MM.1S (cell line): ENCODE data around the gene RARA.

ENCODE experiments used
- DNase-seq: peaks from one replicate; pipeline ENCODE4 v3.0.0-alpha.2; 2015
- H2AFZ ChIP-seq: fragments of 300-600 bp; sonication (generic); 2 replicates; pipeline ENCODE4 v1.6.0; 2016; ENCODE audit warnings: antibody characterized with exemption, low read length
- H3F3A ChIP-seq: fragments of 300-600 bp; sonication (generic); 2 replicates; pipeline ENCODE4 v1.6.1; 2016; ENCODE audit warnings: mild to moderate bottlenecking, antibody characterized with exemption, low read length, moderate library complexity, mixed read lengths; ENCODE audit not compliant: insufficient read depth
- H3K27ac ChIP-seq: fragments of 300-600 bp; sonication (generic); 2 replicates; pipeline ENCODE4 v1.5.1; 2016; ENCODE audit warnings: mild to moderate bottlenecking, low read length
- H3K27me3 ChIP-seq: fragments of 300-600 bp; sonication (generic); replicated peaks from 2 replicates; pipeline ENCODE4 v1.6.0; 2016; ENCODE audit warnings: low read length; ENCODE audit not compliant: insufficient read depth
- H3K36me3 ChIP-seq: fragments of 300-600 bp; sonication (generic); replicated peaks from 2 replicates; pipeline ENCODE4 v1.6.1; 2016; ENCODE audit warnings: mild to moderate bottlenecking, low read length, mixed read lengths; ENCODE audit not compliant: insufficient read depth
- H3K4me1 ChIP-seq: fragments of 300-600 bp; sonication (generic); 2 replicates; pipeline ENCODE4 v1.6.1; 2016; ENCODE audit warnings: low read length, mixed read lengths
- H3K4me2 ChIP-seq: fragments of 300-600 bp; sonication (generic); 2 replicates; pipeline ENCODE4 v1.6.0; 2016; ENCODE audit warnings: low read depth, low read length
- H3K4me3 ChIP-seq: fragments of 300-600 bp; sonication (generic); 2 replicates; pipeline ENCODE4 v1.5.1; 2016; ENCODE audit warnings: low read length, mixed read lengths
- H3K79me2 ChIP-seq: fragments of 300-600 bp; sonication (generic); 2 replicates; pipeline ENCODE4 v1.6.1; 2016; ENCODE audit warnings: mixed run types, low read length, mixed read lengths
- H3K9ac ChIP-seq: fragments of 300-600 bp; sonication (generic); 2 replicates; pipeline ENCODE4 v1.6.1; 2016; ENCODE audit warnings: low read length, mixed read lengths
- H3K9me2 ChIP-seq: fragments of 300-600 bp; sonication (generic); replicated peaks from 2 replicates; pipeline ENCODE4 v1.6.1; 2016; ENCODE audit warnings: mild to moderate bottlenecking, low read length, mixed read lengths; ENCODE audit not compliant: insufficient read depth
- H3K9me3 ChIP-seq: fragments of 300-600 bp; sonication (generic); replicated peaks from 2 replicates; pipeline ENCODE4 v1.6.1; 2016; ENCODE audit warnings: mild to moderate bottlenecking, low read length, mixed read lengths; ENCODE audit not compliant: insufficient read depth
- H4K20me1 ChIP-seq: fragments of 300-600 bp; sonication (generic); 2 replicates; pipeline ENCODE4 v1.6.1; 2016; ENCODE audit warnings: mild to moderate bottlenecking, low read length, moderate library complexity, mixed read lengths; ENCODE audit not compliant: insufficient read depth
- CTCF ChIP-seq: fragments of 300-600 bp; sonication (generic); IDR thresholded peaks from 2 replicates; pipeline ENCODE4 v1.5.1; 2016; ENCODE audit warnings: antibody characterized with exemption, low read length, mixed read lengths
- EZH2 ChIP-seq: fragments of 300-600 bp; sonication (generic); optimal IDR thresholded peaks from 2 replicates; pipeline ENCODE3; 2017; ENCODE audit warnings: low read depth, mild to moderate bottlenecking, antibody characterized with exemption, low read length, mixed read lengths
- EZH2phosphoT487 ChIP-seq: fragments of 300-600 bp; sonication (generic); IDR thresholded peaks from 2 replicates; pipeline ENCODE4 v1.6.1; 2018; ENCODE audit warnings: antibody characterized with exemption, low read length

Gene RARA

DNA sequence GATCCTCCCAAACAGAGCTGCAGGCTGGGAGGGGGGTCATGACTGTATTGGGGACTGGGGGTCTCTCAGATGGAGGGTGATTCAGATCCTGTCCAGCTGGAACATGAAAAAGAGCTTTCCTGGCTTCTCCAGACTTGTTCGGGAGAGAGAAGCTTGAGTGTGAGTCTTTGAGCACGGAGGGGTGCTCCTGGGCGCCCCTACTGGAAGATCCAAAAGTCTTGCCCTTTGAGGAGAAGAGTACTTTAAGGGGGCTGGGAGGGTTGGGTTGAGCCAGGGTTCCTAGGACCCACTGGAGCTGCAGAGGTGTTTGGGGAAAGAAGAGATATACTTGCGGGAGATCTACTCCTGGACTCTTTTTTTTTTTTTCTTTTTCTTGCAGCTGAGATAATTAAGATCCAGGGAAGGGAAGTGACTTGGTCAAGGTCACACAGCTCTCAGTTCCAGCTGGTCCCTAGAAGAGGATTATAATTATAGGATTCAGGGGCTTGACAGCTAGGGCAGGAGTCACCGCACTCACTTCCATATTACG, 8.4 kb downstream of the RARA start:
- H3K9me3 ChIP-seq, result no peaks in the 10 kb centered on the region
- no peaks in the 10 kb centered on the region for H3K27me3 ChIP-seq
- H3K9me2 ChIP-seq, result no peaks in the 10 kb centered on the region
- H3K4me2 ChIP-seq, result peak overlapping the region; percentile 95
- H2AFZ ChIP-seq, result peak overlapping the region; percentile 57; the same call in 1 of the 2 replicates
- H3K9ac ChIP-seq, result peak overlapping the region; percentile 71
- DNase-seq, result peak; percentile 63
- no peaks in the 10 kb centered on the region for H3K36me3 ChIP-seq
- peak overlapping the region; percentile 97 for H3K4me3 ChIP-seq
- H3K79me2 ChIP-seq, result peaks cover 54% of the 10 kb centered on the region
- H3K27ac ChIP-seq, result peak overlapping the region; percentile 62
- TF ChIP-seq EZH2phosphoT487, result no peak
- no peak for TF ChIP-seq EZH2
- peak; percentile 61 for TF ChIP-seq CTCF
- no peaks in the 10 kb centered on the region for H4K20me1 ChIP-seq
- H3F3A ChIP-seq, result peaks cover 55% of the 10 kb centered on the region
- H3K4me1 ChIP-seq, result peaks cover 47% of the 10 kb centered on the region

DNA sequence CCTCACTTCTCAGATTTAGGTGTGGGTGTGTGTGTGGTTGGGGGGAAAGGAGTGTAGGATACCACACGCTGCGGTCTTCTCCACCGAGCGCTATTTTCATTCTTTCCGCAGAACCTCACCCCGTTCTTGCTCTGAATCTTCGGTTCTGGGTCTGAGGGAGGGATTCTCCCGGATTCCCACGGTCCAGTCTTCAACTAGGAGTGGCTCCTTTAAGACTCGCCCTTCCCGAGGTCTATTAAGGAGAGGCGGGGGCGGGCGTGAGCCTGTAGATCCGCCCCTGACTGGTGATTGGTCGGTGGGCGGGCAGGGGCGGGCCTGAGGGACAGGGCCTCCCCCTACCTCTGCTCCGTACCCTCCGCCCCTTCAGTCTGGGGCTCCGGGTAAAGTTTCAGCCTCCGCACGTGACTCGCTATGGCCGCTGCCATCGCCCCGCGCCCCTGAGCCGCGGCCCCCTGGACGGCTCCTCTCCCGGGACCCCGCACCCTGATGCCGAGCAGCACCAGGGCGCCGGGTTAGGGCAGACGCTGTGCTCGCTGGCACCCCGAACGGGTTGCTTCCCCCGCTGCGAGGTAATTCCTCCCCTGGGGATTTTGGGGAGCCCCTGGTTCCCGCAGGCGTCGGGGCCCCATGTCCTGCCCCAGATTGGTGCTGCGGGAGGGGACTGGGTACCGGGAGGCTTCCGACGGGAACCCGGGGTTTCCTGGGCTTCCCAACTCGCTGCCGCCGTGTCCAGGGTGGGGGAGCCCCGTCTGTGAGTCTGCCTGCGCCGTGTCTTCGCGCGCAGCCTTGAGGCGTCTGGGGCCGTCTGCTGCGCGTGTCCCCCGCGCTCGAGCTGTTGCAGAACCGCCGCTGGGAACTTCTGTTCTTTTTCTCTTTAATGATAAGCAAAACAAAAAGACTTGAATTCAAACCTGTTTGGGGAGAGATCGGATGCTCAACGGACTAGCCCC, 9.2 kb downstream of the RARA start:
- Histone ChIP-seq H3K9me3 (no peaks in the 10 kb centered on the region), H3K9me2 (no peaks in the 10 kb centered on the region), H3F3A (peaks cover 54% of the 10 kb centered on the region), H3K4me2 (peak overlapping the region; percentile 95), H3K27me3 (no peaks in the 10 kb centered on the region), H2AFZ (peak overlapping the region; percentile 57), H3K9ac (peak overlapping the region; percentile 98), H3K4me3 (peak overlapping the region; percentile 97), H3K27ac (peak overlapping the region; percentile 98), H3K4me1 (peaks cover 42% of the 10 kb centered on the region), H4K20me1 (no peaks in the 10 kb centered on the region), H3K36me3 (no peaks in the 10 kb centered on the region), H3K79me2 (peaks cover 61% of the 10 kb centered on the region)
- TF ChIP-seq EZH2, result no peak
- no peak for TF ChIP-seq EZH2phosphoT487
- no peak for TF ChIP-seq CTCF
- peak; percentile 94 for DNase-seq

DNA sequence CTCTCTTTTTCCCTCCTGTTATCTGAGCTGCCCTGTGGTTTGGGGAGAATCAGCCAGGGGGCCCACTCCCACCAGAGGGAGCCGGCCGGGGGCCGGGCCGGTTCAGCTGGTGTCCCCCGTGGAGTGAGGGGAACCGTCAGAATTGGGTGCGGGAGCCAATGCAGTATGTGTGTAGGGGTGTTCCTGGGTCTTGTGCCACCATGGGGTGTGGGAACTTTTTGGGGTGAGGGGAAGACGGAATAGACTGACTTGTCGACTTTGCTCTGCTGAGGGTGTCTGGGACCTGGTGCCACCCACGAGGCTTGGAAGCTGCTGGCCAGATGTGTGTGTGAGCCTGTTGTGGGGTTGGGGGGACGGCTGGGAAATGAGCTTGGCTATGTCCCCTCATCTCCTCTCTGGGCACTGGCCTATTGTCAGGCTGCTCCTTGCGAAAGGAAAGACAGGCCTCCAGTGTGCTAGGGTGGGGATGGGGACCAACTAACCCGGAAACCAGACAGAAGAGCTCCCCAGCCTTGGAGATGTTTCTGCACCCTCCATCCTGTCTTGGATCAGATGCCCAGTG, 9.9 kb downstream of the RARA start:
- Histone ChIP-seq H2AFZ (no peak overlapping the region), H3K79me2 (peaks cover 69% of the 10 kb centered on the region), H3K27me3 (no peaks in the 10 kb centered on the region), H3K36me3 (no peaks in the 10 kb centered on the region), H3K4me1 (peaks cover 42% of the 10 kb centered on the region), H4K20me1 (no peaks in the 10 kb centered on the region), H3K4me2 (peak overlapping the region; percentile 95), H3K9ac (peak overlapping the region; percentile 98), H3F3A (peaks cover 52% of the 10 kb centered on the region), H3K9me2 (no peaks in the 10 kb centered on the region), H3K27ac (peak overlapping the region; percentile 98), H3K4me3 (peak overlapping the region; percentile 97), H3K9me3 (no peaks in the 10 kb centered on the region)
- no peak for DNase-seq
- TF ChIP-seq EZH2 (no peak), CTCF (peak; percentile 13), EZH2phosphoT487 (no peak)
